Gastrocnemius medialis (tissue), 4 donors: ENCODE measurements around the gene THOC6.

Experiments used
- CTCF ChIP-seq, 5 experiments: fragments of 450-650 bp in 3 of 5; fragments of 200-600 bp in 2 of 5; sonication (generic) in 2 of 5; IDR thresholded peaks in 4 of 5; conservative IDR thresholded peaks in 1 of 5; 1 replicate in 4 of 5; 2 replicates in 1 of 5; pipeline ENCODE4 v1.5.1; 2016 to 2019; ENCODE audit warnings: antibody characterized with exemption in 5 of 5, mild to moderate bottlenecking in 3 of 5, moderate library complexity in 3 of 5
- POLR2A ChIP-seq, 2 donors: fragments of 450-650 bp; IDR thresholded peaks; one replicate each; pipeline ENCODE4 v1.6.1; 2017; ENCODE audit warnings: antibody characterized with exemption in 2 of 2, mild to moderate bottlenecking in 2 of 2, moderate library complexity in 2 of 2

GRCh38 chr16:3076577-3076976 is 52.7 kb downstream of the THOC6 start:
- TF ChIP-seq CTCF (IDR thresholded peaks at IDR 0.05 in 4 of 5, conservative IDR thresholded peaks at IDR 0.05 in 1 of 5) = no peak
- TF ChIP-seq POLR2A (IDR thresholded peaks at IDR 0.05) = no peak
